ENCODE results near the gene ATL2. TPM values are rescaled to one million over a fixed set of nuclear protein-coding genes. Genes with fewer than 3 reads are reported as not detected.

The ATL2 gene
- total RNA-seq, 1 experiment from 2014 or later, result 66.7 TPM

DNA sequence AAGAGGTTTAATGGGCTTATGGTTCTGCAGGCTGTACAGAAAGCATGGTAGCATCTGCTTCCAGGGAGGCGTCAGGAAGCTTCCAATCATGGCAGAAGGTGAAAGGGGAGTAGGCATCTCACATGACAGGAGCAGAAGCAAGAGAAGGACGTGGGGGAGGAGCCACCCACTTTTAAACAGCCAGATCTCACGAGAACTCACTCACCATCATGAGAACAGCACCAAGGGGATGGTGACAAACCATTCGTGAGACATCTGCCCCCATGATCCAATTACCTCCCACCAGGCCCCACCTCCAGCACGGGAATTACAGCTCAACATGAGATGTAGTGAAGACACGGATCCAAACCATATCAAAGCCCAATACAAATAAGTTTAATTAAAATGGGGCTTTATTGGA is 113.8 kb downstream of the ATL2 start:
- Histone ChIP-seq H2BK12ac (ENCODE audit: insufficient read length, low read depth, low read length) (no peak overlapping the region), H3K18ac (ENCODE audit: insufficient read length, low read depth, low read length) (no peak overlapping the region), H3K27ac (ENCODE audit: insufficient read length, low read depth, low read length) (no peak overlapping the region), H3K4me1 (ENCODE audit: insufficient read depth, low read length) (no peaks in the 10 kb centered on the region), H3K4ac (ENCODE audit: low read depth, low read length) (no peak overlapping the region), H2AK5ac (ENCODE audit: insufficient read length, low read length) (no peak overlapping the region), H3K56ac (ENCODE audit: insufficient read length, low read depth, low read length) (no peak overlapping the region), H4K91ac (ENCODE audit: insufficient read length, low read depth, low read length) (no peak overlapping the region), H4K8ac (replicated peaks; ENCODE audit: insufficient read length, low read depth, low read length) (no peak overlapping the region), H2BK20ac (ENCODE audit: low read depth, low read length, poor library complexity, severe bottlenecking) (no peak overlapping the region), H3K23me2 (ENCODE audit: insufficient read length, low read depth, low read length, poor library complexity, severe bottlenecking) (no peaks in the 10 kb centered on the region), H2AFZ (ENCODE audit: low read length) (no peak overlapping the region), H3K27me3 (ENCODE audit: insufficient read depth, low read length) (no peaks in the 10 kb centered on the region), H3K9ac (ENCODE audit: extremely low read depth, insufficient read length, low read length) (no peak overlapping the region), H3K79me2 (ENCODE audit: insufficient read depth, low read length) (no peaks in the 10 kb centered on the region), H3K23ac (ENCODE audit: insufficient read length, low read depth, low read length) (no peak overlapping the region), H3K9me3 (ENCODE audit: control insufficient read depth, low read depth, low read length) (no peaks in the 10 kb centered on the region), H2BK5ac (ENCODE audit: insufficient read length, low read length) (no peak overlapping the region), H3K79me1 (ENCODE audit: insufficient read depth, low read depth, low read length, poor library complexity, severe bottlenecking) (no peaks in the 10 kb centered on the region), H3K4me2 (ENCODE audit: insufficient read depth, insufficient read length, low read length) (no peak overlapping the region), H3K14ac (ENCODE audit: insufficient read depth, low read length) (no peak overlapping the region), H4K20me1 (ENCODE audit: control insufficient read depth, insufficient read depth, insufficient read length) (no peaks in the 10 kb centered on the region), H3T11ph (ENCODE audit: low read length) (no peak overlapping the region), H2BK120ac (ENCODE audit: low read depth, low read length, poor library complexity, severe bottlenecking) (no peak overlapping the region), H2BK15ac (ENCODE audit: low read depth, low read length) (no peak overlapping the region), H4K5ac (ENCODE audit: insufficient read length, low read depth, low read length) (no peak overlapping the region)
- Mint-ChIP-seq H3K27me3 (ENCODE audit: low read depth) (peaks cover 12% of the 10 kb centered on the region), H3K4me1 (peaks cover 11 to 13% of the 10 kb centered on the region in 2 experiments), H3K4me3 (no peak overlapping the region), H3K9me3 (no peaks in the 10 kb centered on the region; a peak in 1 of 5 replicates), H3K36me3 (ENCODE audit: insufficient read depth in 1 of 3, low read depth in 3 of 3) (no peaks in the 10 kb centered on the region), H3K27ac (no peak overlapping the region)
- no peak for DNase-seq
- WGBS (ENCODE audit: extremely low coverage, insufficient read length, low lambda C conversion rate), result no CpG with 5 or more reads among the region's 6 CpGs
- TF ChIP-seq, protein P1, sequence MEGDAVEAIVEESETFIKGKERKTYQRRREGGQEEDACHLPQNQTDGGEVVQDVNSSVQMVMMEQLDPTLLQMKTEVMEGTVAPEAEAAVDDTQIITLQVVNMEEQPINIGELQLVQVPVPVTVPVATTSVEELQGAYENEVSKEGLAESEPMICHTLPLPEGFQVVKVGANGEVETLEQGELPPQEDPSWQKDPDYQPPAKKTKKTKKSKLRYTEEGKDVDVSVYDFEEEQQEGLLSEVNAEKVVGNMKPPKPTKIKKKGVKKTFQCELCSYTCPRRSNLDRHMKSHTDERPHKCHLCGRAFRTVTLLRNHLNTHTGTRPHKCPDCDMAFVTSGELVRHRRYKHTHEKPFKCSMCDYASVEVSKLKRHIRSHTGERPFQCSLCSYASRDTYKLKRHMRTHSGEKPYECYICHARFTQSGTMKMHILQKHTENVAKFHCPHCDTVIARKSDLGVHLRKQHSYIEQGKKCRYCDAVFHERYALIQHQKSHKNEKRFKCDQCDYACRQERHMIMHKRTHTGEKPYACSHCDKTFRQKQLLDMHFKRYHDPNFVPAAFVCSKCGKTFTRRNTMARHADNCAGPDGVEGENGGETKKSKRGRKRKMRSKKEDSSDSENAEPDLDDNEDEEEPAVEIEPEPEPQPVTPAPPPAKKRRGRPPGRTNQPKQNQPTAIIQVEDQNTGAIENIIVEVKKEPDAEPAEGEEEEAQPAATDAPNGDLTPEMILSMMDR (conservative IDR thresholded peaks at IDR 0.05), result no peak

All from H9 (cell line).